ENCODE results near the gene ZSWIM1.

DNA sequence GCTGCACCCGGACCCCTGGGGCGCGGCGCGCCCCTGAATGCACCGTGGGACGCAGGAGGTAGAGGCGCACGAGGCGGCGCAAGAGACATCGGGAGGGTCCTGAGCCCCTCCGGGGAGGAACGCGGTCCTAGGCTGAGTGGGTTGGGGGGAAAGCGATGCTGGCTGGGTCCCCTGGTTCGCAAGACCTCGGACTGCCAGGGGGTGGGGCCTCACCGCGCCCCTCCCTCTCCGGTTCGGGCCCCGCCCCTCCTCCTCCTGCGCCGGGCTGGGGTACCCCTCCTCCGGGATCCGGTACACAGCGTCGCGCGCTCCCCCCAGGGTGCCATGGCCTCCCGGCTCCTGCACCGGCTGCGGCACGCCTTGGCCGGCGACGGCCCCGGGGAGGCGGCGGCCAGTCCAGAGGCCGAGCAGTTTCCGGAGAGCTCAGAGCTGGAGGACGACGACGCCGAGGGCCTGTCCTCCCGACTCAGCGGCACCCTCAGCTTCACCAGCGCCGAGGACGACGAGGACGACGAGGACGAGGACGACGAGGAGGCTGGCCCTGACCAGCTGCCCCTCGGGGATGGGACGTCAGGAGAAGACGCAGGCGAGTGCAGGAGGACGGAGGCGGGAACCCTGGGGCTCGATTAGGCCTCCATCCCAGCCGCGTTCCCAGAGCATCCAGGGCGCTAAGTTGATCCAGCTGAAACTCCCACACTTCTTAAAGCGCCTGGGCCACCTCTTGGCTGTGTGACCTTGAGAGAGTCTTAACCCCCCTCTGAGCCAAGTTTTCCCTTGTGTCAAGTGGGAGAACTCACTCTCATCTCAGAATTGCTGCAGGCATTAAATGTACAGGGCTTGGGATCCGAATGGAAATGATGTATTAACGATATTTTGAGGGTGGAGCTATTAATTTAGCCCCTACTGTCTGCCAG lies 46.9 kb upstream of the ZSWIM1 start:
- TF ChIP-seq, protein P1, sequence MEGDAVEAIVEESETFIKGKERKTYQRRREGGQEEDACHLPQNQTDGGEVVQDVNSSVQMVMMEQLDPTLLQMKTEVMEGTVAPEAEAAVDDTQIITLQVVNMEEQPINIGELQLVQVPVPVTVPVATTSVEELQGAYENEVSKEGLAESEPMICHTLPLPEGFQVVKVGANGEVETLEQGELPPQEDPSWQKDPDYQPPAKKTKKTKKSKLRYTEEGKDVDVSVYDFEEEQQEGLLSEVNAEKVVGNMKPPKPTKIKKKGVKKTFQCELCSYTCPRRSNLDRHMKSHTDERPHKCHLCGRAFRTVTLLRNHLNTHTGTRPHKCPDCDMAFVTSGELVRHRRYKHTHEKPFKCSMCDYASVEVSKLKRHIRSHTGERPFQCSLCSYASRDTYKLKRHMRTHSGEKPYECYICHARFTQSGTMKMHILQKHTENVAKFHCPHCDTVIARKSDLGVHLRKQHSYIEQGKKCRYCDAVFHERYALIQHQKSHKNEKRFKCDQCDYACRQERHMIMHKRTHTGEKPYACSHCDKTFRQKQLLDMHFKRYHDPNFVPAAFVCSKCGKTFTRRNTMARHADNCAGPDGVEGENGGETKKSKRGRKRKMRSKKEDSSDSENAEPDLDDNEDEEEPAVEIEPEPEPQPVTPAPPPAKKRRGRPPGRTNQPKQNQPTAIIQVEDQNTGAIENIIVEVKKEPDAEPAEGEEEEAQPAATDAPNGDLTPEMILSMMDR (IDR thresholded peaks at IDR 0.05; ENCODE audit: low read length), result no peak
- no peak for TF ChIP-seq EZH2 (optimal IDR thresholded peaks at IDR 0.05; ENCODE audit: low read depth, low read length)
